ENCODE results near the gene GHR. TPM values are rescaled to one million over a fixed set of nuclear protein-coding genes. Genes with fewer than 3 reads are reported as not detected.

Gene GHR
- total and polyA plus RNA-seq, 4 experiments from 2014 or later = not detected

GRCh38 chr5:42491699-42492098 is 68.5 kb downstream of the GHR start:
- CTCF ChIA-PET (ENCODE audit: partially characterized antibody) = interaction anchor here (1.5 kb wide), 1 partner anchor 68 kb away, joined by 3 read pairs; the partner anchor contains the start of gene GHR
- Histone ChIP-seq H3K36me3 (ENCODE audit: insufficient read depth, low read length) (no peaks in the 10 kb centered on the region), H3K4me1 (ENCODE audit: insufficient read depth, low read length) (no peaks in the 10 kb centered on the region), H3K27me3 (ENCODE audit: insufficient read depth, low read length) (no peaks in the 10 kb centered on the region), H3K27ac (ENCODE audit: low read depth, low read length) (no peak overlapping the region), H3K4me3 (ENCODE audit: low read length in 2 of 2) (no peak overlapping the region), H3K9me3 (ENCODE audit: control insufficient read depth in 1 of 2, low read length in 2 of 2) (no peaks in the 10 kb centered on the region)
- no peaks in the 10 kb centered on the region for H3K27me3 Mint-ChIP-seq
- H3K27ac Mint-ChIP-seq = no peak overlapping the region
- POLR2A ChIA-PET (ENCODE audit: partially characterized antibody) = no interaction called here
- peaks cover 0 to 2% (median 0%) of the 10 kb centered on the region in 8 donors for H3K9me3 Mint-ChIP-seq
- no peaks in the 10 kb centered on the region for H3K4me1 Mint-ChIP-seq
- DNase-seq = no peak
- H3K4me3 Mint-ChIP-seq = no peak overlapping the region
- no peaks in the 10 kb centered on the region for H3K36me3 Mint-ChIP-seq
- intact Hi-C loops (cut with micrococcal nuclease) = no loop called here

DNA sequence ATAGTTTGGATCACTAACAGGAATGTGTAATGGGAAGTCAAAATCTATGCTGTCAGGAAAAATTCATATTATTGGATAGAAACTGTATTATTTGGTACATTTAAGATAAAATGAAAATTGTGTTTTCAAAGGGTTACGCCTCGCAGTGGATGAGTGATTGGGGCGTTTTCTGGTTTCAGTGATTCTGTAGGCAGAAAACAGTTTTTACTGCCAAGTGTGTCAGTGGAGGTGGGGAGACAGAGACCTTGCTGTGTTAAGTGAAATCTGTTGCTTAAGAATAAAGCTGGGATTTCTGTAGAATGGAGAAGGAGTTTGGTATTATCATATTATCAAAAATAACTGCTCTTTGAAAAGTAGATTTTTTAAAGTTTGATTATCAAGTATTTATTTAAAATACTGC is 69.7 kb downstream of the GHR start:
- ChIA-PET POLR2A (ENCODE audit: partially characterized antibody) (no interaction called here), CTCF (ENCODE audit: partially characterized antibody) (no interaction called here)
- Mint-ChIP-seq H3K4me3 (no peak overlapping the region), H3K4me1 (no peaks in the 10 kb centered on the region), H3K9me3 (peaks cover 0 to 2% (median 0%) of the 10 kb centered on the region in 8 donors), H3K36me3 (no peaks in the 10 kb centered on the region), H3K27ac (no peak overlapping the region), H3K27me3 (no peaks in the 10 kb centered on the region)
- Histone ChIP-seq H3K4me1 (ENCODE audit: insufficient read depth, low read length) (no peaks in the 10 kb centered on the region), H3K27me3 (ENCODE audit: insufficient read depth, low read length) (no peaks in the 10 kb centered on the region), H3K36me3 (ENCODE audit: insufficient read depth, low read length) (no peaks in the 10 kb centered on the region), H3K27ac (ENCODE audit: low read depth, low read length) (no peak overlapping the region), H3K9me3 (ENCODE audit: control insufficient read depth in 1 of 2, low read length in 2 of 2) (no peaks in the 10 kb centered on the region), H3K4me3 (ENCODE audit: low read length in 2 of 2) (no peak overlapping the region)
- no peak for DNase-seq
- intact Hi-C loops (cut with micrococcal nuclease) = no loop called here

DNA sequence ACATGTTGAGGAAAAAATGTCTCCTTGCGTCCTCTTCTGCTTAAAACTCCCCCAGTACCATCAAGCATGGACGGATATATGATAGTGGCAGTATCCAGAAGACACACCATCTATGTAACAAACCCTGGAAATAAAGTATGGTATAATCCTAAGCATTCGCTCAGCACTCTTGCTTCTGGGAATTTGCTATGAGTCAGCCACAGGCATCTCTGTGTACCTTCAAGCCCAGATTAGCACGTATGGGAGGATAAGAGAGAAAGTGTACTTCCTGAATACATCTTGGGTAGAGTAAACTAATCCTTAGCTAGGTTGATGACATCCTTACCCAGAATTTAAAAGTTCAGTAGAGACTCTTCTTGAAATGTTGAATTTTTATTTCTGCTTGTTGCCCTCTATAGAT is 71.2 kb downstream of the GHR start:
- Mint-ChIP-seq H3K27me3 (no peaks in the 10 kb centered on the region), H3K9me3 (no peaks in the 10 kb centered on the region), H3K36me3 (no peaks in the 10 kb centered on the region), H3K4me1 (no peaks in the 10 kb centered on the region), H3K4me3 (no peak overlapping the region), H3K27ac (no peak overlapping the region)
- intact Hi-C loops (cut with micrococcal nuclease) = no loop called here
- POLR2A ChIA-PET (ENCODE audit: partially characterized antibody) = no interaction called here
- H3K27me3 ChIP-seq (ENCODE audit: insufficient read depth, low read length) = no peaks in the 10 kb centered on the region
- no peaks in the 10 kb centered on the region for H3K4me1 ChIP-seq (ENCODE audit: insufficient read depth, low read length)
- no peaks in the 10 kb centered on the region for H3K9me3 ChIP-seq (ENCODE audit: control insufficient read depth in 1 of 2, low read length in 2 of 2)
- H3K36me3 ChIP-seq (ENCODE audit: insufficient read depth, low read length) = no peaks in the 10 kb centered on the region
- no peak overlapping the region for H3K27ac ChIP-seq (ENCODE audit: low read depth, low read length)
- H3K4me3 ChIP-seq (ENCODE audit: low read length in 2 of 2) = no peak overlapping the region
- CTCF ChIA-PET (ENCODE audit: partially characterized antibody) = no interaction called here
- DNase-seq = no peak

GRCh38 chr5:42495914-42496313 is 72.7 kb downstream of the GHR start:
- Histone ChIP-seq H3K4me3 (ENCODE audit: low read length in 2 of 2) (no peak overlapping the region), H3K27ac (ENCODE audit: low read depth, low read length) (no peak overlapping the region), H3K36me3 (ENCODE audit: insufficient read depth, low read length) (no peaks in the 10 kb centered on the region), H3K27me3 (ENCODE audit: insufficient read depth, low read length) (no peaks in the 10 kb centered on the region), H3K4me1 (ENCODE audit: insufficient read depth, low read length) (no peaks in the 10 kb centered on the region), H3K9me3 (ENCODE audit: control insufficient read depth in 1 of 2, low read length in 2 of 2) (no peaks in the 10 kb centered on the region)
- H3K9me3 Mint-ChIP-seq = no peaks in the 10 kb centered on the region
- no peaks in the 10 kb centered on the region for H3K4me1 Mint-ChIP-seq
- POLR2A ChIA-PET (ENCODE audit: partially characterized antibody) = no interaction called here
- CTCF ChIA-PET (ENCODE audit: partially characterized antibody) = no interaction called here
- H3K36me3 Mint-ChIP-seq = no peaks in the 10 kb centered on the region
- H3K4me3 Mint-ChIP-seq = no peak overlapping the region
- H3K27ac Mint-ChIP-seq = no peak overlapping the region
- intact Hi-C loops (cut with micrococcal nuclease) = no loop called here
- no peak for DNase-seq
- H3K27me3 Mint-ChIP-seq = no peaks in the 10 kb centered on the region

DNA sequence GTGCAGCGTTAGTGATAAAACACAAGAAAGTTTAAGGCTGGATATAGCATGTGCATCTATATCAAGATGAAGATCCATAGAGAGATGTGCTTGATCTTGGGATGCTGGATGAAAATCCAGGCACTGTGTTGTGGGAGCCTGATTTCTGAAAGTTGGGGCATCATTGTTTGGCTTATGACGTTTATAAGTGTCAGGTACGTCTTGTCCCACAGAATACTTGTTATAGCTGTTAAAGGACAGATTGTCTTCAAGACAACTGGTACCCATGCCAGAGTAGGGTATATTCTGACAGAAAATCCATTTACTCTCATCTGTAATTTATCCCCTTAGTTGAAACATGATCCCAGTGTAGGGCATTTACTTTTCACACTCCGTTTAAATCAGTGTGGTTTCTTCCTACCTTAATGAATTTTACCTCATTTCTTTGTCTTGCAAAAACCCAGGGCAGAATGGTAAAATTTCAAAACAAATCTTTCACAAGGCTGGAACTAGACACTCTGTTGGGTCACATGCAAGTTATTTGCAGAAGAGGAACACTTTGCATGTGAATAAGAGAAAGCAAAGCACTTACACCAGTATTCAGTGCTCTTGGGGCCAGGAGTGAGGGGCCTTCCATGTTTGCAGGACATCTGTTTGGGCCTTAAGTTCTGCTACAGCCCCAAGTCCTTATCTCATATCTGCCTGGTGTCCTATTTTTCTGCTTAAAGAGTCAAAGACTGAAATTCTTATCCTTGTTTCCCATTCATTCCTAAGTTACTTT is 73.3 kb downstream of the GHR start:
- POLR2A ChIA-PET (ENCODE audit: partially characterized antibody) = no interaction called here
- H3K4me3 Mint-ChIP-seq = no peak overlapping the region

DNA sequence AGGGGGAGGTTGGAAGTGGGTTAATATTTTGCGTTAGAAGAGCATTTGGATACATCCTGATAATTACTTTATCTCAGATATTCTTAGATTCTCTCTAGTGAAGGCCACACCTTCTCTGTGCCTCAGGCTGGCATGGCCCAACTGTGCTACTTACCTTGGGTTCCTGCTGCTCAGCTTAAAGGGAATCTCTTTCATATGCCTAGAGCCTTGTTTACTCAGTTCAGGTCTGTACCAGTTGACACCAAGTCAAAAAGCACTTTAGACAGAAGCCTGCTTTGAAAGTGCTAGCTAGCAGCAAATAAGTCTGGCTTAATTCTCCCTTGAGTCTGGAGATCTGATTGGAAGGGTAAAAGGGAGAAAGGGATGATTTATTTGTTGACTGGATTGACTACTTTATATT is 74.8 kb downstream of the GHR start:
- no peaks in the 10 kb centered on the region for H3K4me1 Mint-ChIP-seq
- no peaks in the 10 kb centered on the region for H3K4me1 ChIP-seq (ENCODE audit: insufficient read depth, low read length)
- DNase-seq = no peak
- no peak overlapping the region for H3K27ac ChIP-seq (ENCODE audit: low read depth, low read length)
- intact Hi-C loops (cut with micrococcal nuclease) = no loop called here
- H3K36me3 Mint-ChIP-seq = no peaks in the 10 kb centered on the region
- H3K9me3 Mint-ChIP-seq = no peaks in the 10 kb centered on the region
- POLR2A ChIA-PET (ENCODE audit: partially characterized antibody) = no interaction called here
- H3K4me3 Mint-ChIP-seq = no peak overlapping the region
- no peaks in the 10 kb centered on the region for H3K27me3 ChIP-seq (ENCODE audit: insufficient read depth, low read length)
- CTCF ChIA-PET (ENCODE audit: partially characterized antibody) = no interaction called here
- H3K9me3 ChIP-seq (ENCODE audit: control insufficient read depth in 1 of 2, low read length in 2 of 2) = no peaks in the 10 kb centered on the region
- no peak overlapping the region for H3K4me3 ChIP-seq (ENCODE audit: low read length in 2 of 2)
- peaks cover 0 to 2% of the 10 kb centered on the region in 2 donors for H3K27me3 Mint-ChIP-seq
- no peak overlapping the region for H3K27ac Mint-ChIP-seq
- H3K36me3 ChIP-seq (ENCODE audit: insufficient read depth, low read length) = no peaks in the 10 kb centered on the region

More for the DNA sequence above, 73.3 kb downstream of the GHR start:
- Histone ChIP-seq H3K9me3 (ENCODE audit: control insufficient read depth in 1 of 2, low read length in 2 of 2) (no peaks in the 10 kb centered on the region), H3K4me1 (ENCODE audit: insufficient read depth, low read length) (no peaks in the 10 kb centered on the region), H3K27me3 (ENCODE audit: insufficient read depth, low read length) (no peaks in the 10 kb centered on the region), H3K27ac (ENCODE audit: low read depth, low read length) (no peak overlapping the region), H3K4me3 (ENCODE audit: low read length in 2 of 2) (no peak overlapping the region), H3K36me3 (ENCODE audit: insufficient read depth, low read length) (no peaks in the 10 kb centered on the region)
- Mint-ChIP-seq H3K9me3 (no peaks in the 10 kb centered on the region), H3K27ac (no peak overlapping the region), H3K27me3 (no peaks in the 10 kb centered on the region), H3K4me1 (no peaks in the 10 kb centered on the region), H3K36me3 (no peaks in the 10 kb centered on the region)
- no peak for DNase-seq
- CTCF ChIA-PET (ENCODE audit: partially characterized antibody) = no interaction called here
- intact Hi-C loops (cut with micrococcal nuclease) = no loop called here

DNA sequence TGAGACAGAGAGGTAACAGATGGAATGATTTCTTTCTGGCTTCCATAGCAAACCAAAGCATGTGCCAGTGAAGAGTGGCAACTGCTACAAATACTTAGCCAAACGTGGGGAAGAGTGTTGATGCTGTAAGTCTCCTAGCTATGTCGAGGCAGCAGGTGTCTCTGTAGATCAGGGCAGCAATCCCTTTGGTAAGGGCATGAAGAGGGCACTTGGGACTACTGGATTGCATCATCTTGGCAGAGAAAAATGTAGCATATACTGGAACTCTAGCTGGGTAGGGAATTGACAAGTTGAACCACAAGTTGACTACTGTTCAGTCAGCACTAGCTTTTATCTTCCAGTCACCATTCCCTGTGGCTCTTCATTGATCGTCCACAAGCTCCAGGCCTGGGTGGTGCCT is 75.8 kb downstream of the GHR start:
- ChIA-PET POLR2A (ENCODE audit: partially characterized antibody) (no interaction called here), CTCF (ENCODE audit: partially characterized antibody) (no interaction called here)
- Mint-ChIP-seq H3K4me3 (no peak overlapping the region), H3K27ac (no peak overlapping the region), H3K36me3 (no peaks in the 10 kb centered on the region), H3K4me1 (no peaks in the 10 kb centered on the region), H3K9me3 (peaks cover 0 to under 1% (median 0%) of the 10 kb centered on the region in 8 donors), H3K27me3 (peaks cover 0 to 3% of the 10 kb centered on the region in 2 donors)
- Histone ChIP-seq H3K27me3 (ENCODE audit: insufficient read depth, low read length) (no peaks in the 10 kb centered on the region), H3K4me1 (ENCODE audit: insufficient read depth, low read length) (no peaks in the 10 kb centered on the region), H3K27ac (ENCODE audit: low read depth, low read length) (no peak overlapping the region), H3K36me3 (ENCODE audit: insufficient read depth, low read length) (no peaks in the 10 kb centered on the region), H3K9me3 (ENCODE audit: control insufficient read depth in 1 of 2, low read length in 2 of 2) (no peaks in the 10 kb centered on the region), H3K4me3 (ENCODE audit: low read length in 2 of 2) (no peak overlapping the region)
- intact Hi-C loops (cut with micrococcal nuclease) = no loop called here
- DNase-seq = no peak

All from CD4-positive, alpha-beta memory T cell (primary cell).